GM12873 (cell line): Measurements from ENCODE around the gene YAP1.
A peak's percentile ranks its signal among the peaks of the same experiment; 100 is the strongest.

ENCODE experiments used
- TF ChIP-seq, protein P1 (sequence below): IDR thresholded peaks from 2 replicates; pipeline ENCODE4 v1.5.1; 2012; ENCODE audit warnings: low read depth, mild to moderate bottlenecking, moderate library complexity, low read length, control low read depth; ENCODE audit not compliant: insufficient read depth; ENCODE audit errors: missing control alignments

Gene YAP1

DNA sequence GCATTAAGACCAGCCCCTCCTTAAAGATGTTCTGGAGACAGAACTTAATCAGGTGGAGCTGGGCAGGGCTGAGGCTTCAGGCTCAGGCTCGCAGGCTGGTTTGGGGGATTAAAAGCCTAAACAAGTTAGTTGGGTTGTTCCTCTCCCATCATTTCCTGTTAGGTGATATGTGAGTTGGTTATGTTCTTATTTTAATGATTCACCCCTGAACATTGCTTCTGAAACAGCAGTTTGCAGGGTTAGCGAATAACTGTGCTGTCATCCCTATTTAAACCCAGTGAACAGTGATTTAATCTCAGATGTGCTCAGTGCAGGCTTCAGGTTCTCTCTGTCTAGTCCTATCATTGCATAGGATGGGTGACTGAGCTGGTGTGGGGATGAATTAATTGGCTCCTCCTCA is 159.7 kb downstream of the YAP1 start:
- TF ChIP-seq, protein P1, sequence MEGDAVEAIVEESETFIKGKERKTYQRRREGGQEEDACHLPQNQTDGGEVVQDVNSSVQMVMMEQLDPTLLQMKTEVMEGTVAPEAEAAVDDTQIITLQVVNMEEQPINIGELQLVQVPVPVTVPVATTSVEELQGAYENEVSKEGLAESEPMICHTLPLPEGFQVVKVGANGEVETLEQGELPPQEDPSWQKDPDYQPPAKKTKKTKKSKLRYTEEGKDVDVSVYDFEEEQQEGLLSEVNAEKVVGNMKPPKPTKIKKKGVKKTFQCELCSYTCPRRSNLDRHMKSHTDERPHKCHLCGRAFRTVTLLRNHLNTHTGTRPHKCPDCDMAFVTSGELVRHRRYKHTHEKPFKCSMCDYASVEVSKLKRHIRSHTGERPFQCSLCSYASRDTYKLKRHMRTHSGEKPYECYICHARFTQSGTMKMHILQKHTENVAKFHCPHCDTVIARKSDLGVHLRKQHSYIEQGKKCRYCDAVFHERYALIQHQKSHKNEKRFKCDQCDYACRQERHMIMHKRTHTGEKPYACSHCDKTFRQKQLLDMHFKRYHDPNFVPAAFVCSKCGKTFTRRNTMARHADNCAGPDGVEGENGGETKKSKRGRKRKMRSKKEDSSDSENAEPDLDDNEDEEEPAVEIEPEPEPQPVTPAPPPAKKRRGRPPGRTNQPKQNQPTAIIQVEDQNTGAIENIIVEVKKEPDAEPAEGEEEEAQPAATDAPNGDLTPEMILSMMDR = no peak

DNA sequence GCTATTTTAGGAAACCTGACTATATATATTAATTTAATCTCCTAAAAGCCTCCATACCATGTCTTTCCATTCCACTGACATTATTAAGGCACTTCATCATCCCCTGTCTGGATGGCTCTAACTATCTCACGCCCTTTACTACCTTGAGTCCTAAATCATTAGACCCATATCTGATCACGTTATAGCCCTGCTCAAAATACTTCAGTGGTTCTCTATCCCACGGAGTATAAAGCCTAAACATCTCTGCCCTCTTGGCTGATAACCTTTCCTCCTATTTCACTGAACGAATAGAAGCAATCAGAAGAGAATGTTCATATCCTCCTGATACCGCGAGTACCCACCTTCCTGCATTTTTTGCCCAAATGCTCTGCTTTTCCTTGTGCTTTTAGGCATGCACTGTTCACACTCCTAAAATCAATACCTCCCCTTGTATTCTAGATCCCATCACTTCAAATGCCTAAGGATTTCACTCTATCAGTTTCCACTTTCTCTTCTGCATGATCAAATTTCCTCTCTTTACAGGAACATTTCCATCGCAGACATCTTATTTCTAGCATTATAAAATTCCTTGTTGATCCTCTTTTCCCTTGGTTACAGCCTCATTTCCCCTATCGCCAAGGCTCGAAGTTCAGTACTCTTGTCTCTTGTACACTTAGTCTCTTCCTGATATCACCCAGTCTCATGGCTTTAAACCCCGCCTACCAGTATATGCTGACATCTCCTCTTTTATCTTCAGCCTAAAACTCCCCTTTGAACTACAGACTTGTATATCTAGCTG is 162.0 kb downstream of the YAP1 start:
- TF ChIP-seq, protein P1 = no peak

DNA sequence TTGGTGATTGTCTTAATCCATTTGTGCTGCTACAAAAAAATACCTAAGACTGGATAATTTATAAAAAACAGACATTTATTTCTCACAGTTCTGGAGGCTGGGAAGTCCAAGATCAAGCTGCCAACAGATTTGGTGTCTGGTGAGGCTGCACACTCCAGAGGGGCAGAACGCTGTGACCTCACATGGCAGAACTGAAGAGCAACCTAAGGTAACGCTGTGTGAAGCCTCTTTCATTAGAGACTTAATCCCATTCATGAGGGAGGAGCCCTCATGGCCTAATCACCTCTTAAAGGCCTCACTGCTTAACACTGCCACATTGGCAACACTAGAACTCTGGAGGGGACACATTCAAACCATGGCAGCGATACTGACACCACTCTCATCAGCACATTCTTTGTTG is 164.4 kb downstream of the YAP1 start:
- TF ChIP-seq, protein P1 = no peak

DNA sequence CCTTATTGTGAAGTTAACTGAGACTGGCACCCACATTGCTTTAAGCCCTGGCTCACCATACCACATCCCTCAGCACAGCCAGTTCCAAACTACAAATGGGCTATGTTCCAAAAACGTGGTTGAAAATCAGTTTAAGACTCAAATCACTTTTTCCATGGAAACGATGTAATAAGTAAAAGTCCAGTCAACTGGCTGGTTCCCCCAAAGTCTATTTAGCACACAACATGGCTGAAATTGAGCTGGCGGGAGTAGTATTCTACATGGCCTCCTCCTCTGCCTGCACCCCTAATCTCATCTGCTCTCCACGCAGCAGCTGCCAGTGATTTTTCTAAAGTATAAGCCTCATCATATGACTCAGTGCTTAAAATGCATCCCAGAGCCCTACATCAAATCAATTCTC is 166.1 kb downstream of the YAP1 start:
- TF ChIP-seq, protein P1 = no peak

DNA sequence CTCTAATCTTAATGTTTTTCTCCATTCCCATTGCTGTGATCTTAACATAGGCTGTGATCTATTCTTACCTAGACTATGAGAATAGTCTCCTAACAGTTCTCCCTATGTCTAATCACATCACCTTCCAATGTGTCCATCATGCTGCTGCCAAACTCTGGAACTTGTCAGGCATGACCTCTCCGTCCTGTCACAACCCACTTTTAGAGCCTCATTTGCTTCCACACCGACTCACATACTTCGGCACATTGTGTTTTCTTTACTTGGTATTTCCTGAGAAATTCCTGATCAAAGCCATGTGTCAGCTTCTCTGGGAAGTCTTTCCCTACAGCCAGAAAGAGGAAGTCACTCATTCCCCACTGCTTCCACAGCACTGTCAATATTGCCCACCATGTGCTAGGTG is 166.5 kb downstream of the YAP1 start:
- TF ChIP-seq, protein P1 = no peak

DNA sequence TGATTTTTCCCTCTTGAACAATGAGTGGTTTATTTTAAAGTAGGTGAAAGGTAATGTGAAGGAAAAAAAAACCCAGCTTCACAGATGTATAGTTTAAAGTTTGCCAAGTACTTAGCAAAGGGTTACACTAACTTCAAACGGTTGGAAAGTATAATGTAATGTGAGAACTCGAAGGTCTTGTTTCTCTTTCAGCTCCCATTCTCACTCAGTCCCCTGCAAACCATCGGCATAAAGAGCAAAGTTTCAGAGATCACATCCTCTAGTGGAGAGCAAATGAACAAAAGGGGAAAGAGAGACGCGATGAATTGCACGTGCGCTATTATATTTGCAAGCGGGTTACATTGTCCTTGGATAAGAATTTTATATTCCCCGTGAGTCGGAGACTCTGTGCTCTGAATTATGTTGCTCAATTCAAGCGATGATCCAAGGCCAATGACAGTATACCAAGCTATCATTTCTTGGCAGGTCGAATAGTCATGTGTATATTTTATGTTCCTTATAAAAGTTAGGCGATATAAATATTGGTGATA is 169.5 kb downstream of the YAP1 start:
- TF ChIP-seq, protein P1 = peak; percentile 30

DNA sequence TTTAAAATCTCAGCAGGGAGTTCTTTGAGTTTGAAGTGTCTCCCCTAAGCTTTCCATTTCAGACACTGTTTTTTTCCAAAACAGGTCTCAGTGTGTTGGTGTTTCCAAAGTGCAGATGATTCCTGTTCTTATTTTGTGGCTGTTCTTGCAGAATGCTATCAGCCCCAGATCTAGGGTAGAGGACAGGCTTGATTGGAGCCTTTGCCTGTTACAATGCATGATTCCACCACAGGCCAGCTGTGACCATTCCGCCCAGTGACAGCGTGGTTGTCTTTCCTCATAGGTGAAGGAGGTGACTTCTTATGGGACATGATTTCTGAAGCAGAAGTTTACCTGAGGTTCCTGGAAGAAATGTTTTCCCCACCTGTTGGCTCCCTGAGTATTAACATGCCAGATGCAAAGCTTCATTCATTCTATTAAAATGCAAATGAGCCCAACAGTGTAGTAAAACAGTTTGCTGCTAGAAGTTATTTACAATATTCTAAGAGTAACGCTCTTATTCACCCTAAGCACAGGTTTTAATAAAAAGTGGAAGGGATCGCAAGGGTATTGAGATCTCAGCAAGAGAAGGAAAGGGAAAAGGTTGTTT is 170.1 kb downstream of the YAP1 start:
- TF ChIP-seq, protein P1 = no peak
